Endodermal cell (in vitro differentiated cells): Measurements from ENCODE around the gene LRRC18. TPM values are rescaled to one million over a fixed set of nuclear protein-coding genes. Genes with fewer than 3 reads are reported as not detected.

Experiments used
- DNase-seq: peaks from one replicate; pipeline ENCODE4 v3.0.0-alpha.2; 2017
- H3K27ac ChIP-seq: 2 replicates; pipeline ENCODE4 v1.5.1; 2013; ENCODE audit warnings: mild to moderate bottlenecking, low read depth, low read length, moderate library complexity
- H3K27me3 ChIP-seq: 2 replicates; pipeline ENCODE4 v1.6.1; 2013; ENCODE audit warnings: mild to moderate bottlenecking, low read length, moderate library complexity; ENCODE audit not compliant: insufficient read depth, control insufficient read depth, poor library complexity, severe bottlenecking
- H3K36me3 ChIP-seq: 2 replicates; pipeline ENCODE4 v1.7.0; 2013; ENCODE audit warnings: mild to moderate bottlenecking, low read length, moderate library complexity; ENCODE audit not compliant: control insufficient read depth, insufficient read depth
- H3K4me1 ChIP-seq: one replicate; pipeline ENCODE4 v1.7.0; 2013; ENCODE audit warnings: low read length; ENCODE audit not compliant: control insufficient read depth, insufficient read depth
- H3K4me3 ChIP-seq: 2 replicates; pipeline ENCODE4 v1.5.1; 2013; ENCODE audit warnings: mild to moderate bottlenecking, low read length, moderate library complexity
- H3K9ac ChIP-seq: 2 replicates; pipeline ENCODE4 v1.6.1; 2013; ENCODE audit warnings: mild to moderate bottlenecking, low read length, moderate library complexity; ENCODE audit not compliant: poor library complexity, severe bottlenecking; ENCODE audit errors: extremely low read depth
- H3K9me3 ChIP-seq: 2 replicates; pipeline ENCODE4 v1.6.1; 2013; ENCODE audit warnings: mild to moderate bottlenecking, low read length, moderate library complexity; ENCODE audit not compliant: control insufficient read depth
- H3K27ac Mint-ChIP-seq: 2 replicates; pipeline ENCODE4 v1.8.0; 2020; ENCODE audit warnings: mixed read lengths
- H3K27me3 Mint-ChIP-seq: 2 replicates; pipeline ENCODE4 v1.8.0; 2021; ENCODE audit warnings: mild to moderate bottlenecking, mixed read lengths; ENCODE audit not compliant: insufficient read depth
- H3K36me3 Mint-ChIP-seq: 2 replicates; pipeline ENCODE4 v1.8.0; 2020; ENCODE audit warnings: low read depth, mixed read lengths
- H3K4me1 Mint-ChIP-seq: 2 replicates; pipeline ENCODE4 v1.8.0; 2020; ENCODE audit warnings: mixed read lengths
- H3K4me3 Mint-ChIP-seq: 2 replicates; pipeline ENCODE4 v1.8.0; 2020; ENCODE audit warnings: mild to moderate bottlenecking, moderate library complexity, mixed read lengths
- H3K9me3 Mint-ChIP-seq: 2 replicates; pipeline ENCODE4 v1.8.0; 2020; ENCODE audit warnings: mild to moderate bottlenecking, mixed read lengths
- whole genome bisulfite sequencing, 2 experiments: methylation state at CpG; one replicate each; pipeline versions ENCODE4 v1.1.5 to v1.1.7; 2013; ENCODE audit warnings: missing lambda C conversion rate in 2 of 2, mixed read lengths in 1 of 2; ENCODE audit not compliant: insufficient coverage in 1 of 2, insufficient read length in 1 of 2; 5-methylcytosine and 5-hydroxymethylcytosine counted together
- total RNA-seq, 2 donors: library from RNA; stranded (reverse); fragmentation: NEBNext Ultra II Directional in 1 of 2; extraction: Animal tissue kit (Norgen Biotek cat#: 25700) in 1 of 2; gene quantifications; 2 replicates in 1 of 2; 3 replicates in 1 of 2; pipeline ENCODE4 v1.2.1, GENCODE V29; 2021
- TF ChIP-seq, protein P1 (sequence below): fragments of 200-600 bp; sonication (generic); conservative IDR thresholded peaks from 2 replicates; pipeline ENCODE4 v1.5.0; 2021; ENCODE audit warnings: antibody characterized with exemption, mild to moderate bottlenecking

The LRRC18 gene
- total RNA-seq, 2 donors from 2014 or later, result not detected

DNA sequence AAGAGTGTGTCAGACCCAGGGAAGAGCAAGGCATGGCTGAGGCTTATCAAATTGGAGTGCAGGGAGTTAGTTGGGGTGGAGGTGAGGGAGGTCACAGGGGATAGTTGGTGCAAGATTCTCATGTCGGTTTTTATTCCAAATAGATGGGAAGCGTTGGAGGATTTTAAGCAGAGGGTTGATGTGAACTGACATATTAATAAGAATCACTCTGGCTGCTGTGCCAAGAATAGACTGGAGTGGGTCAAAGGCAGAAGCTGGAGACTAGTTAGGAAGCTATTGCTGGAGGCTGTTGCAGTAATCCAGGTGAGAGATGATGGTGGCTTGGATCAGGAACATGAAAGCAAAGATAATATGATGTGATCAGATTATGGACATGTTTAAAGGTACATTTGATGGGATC is 36.5 kb downstream of the LRRC18 start:
- Histone ChIP-seq H3K4me1 (no peaks in the 10 kb centered on the region), H3K27ac (no peak overlapping the region), H3K9me3 (no peaks in the 10 kb centered on the region), H3K9ac (no peak overlapping the region), H3K4me3 (no peak overlapping the region), H3K27me3 (no peaks in the 10 kb centered on the region), H3K36me3 (no peaks in the 10 kb centered on the region)
- Mint-ChIP-seq H3K9me3 (no peaks in the 10 kb centered on the region), H3K27ac (no peak overlapping the region), H3K4me1 (peaks cover 3% of the 10 kb centered on the region), H3K4me3 (no peak overlapping the region), H3K36me3 (no peaks in the 10 kb centered on the region), H3K27me3 (peaks cover 4% of the 10 kb centered on the region)
- TF ChIP-seq, protein P1, sequence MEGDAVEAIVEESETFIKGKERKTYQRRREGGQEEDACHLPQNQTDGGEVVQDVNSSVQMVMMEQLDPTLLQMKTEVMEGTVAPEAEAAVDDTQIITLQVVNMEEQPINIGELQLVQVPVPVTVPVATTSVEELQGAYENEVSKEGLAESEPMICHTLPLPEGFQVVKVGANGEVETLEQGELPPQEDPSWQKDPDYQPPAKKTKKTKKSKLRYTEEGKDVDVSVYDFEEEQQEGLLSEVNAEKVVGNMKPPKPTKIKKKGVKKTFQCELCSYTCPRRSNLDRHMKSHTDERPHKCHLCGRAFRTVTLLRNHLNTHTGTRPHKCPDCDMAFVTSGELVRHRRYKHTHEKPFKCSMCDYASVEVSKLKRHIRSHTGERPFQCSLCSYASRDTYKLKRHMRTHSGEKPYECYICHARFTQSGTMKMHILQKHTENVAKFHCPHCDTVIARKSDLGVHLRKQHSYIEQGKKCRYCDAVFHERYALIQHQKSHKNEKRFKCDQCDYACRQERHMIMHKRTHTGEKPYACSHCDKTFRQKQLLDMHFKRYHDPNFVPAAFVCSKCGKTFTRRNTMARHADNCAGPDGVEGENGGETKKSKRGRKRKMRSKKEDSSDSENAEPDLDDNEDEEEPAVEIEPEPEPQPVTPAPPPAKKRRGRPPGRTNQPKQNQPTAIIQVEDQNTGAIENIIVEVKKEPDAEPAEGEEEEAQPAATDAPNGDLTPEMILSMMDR, result no peak
- WGBS, 2 experiments, result 85 to 100% methylated on average over 2 of the region's 2 CpGs
- no peak for DNase-seq

- no peak overlapping the region for H3K4me3 ChIP-seq
- H3K9me3 ChIP-seq, result no peaks in the 10 kb centered on the region
- Mint-ChIP-seq H3K9me3 (no peaks in the 10 kb centered on the region), H3K27ac (no peak overlapping the region), H3K4me1 (no peaks in the 10 kb centered on the region), H3K36me3 (no peaks in the 10 kb centered on the region), H3K4me3 (no peak overlapping the region), H3K27me3 (peaks cover 4% of the 10 kb centered on the region)
- H3K36me3 ChIP-seq, result no peaks in the 10 kb centered on the region
- TF ChIP-seq, protein P1, result peak; percentile 14
- 84 to 100% methylated on average over 5 to 7 of the region's 7 CpGs for WGBS, 2 experiments
- no peaks in the 10 kb centered on the region for H3K27me3 ChIP-seq
- no peak overlapping the region for H3K27ac ChIP-seq
- no peak overlapping the region for H3K9ac ChIP-seq
- peak; percentile 38 for DNase-seq
- H3K4me1 ChIP-seq, result no peaks in the 10 kb centered on the region
Measured at GRCh38 chr10:48902096-48902495, 37.5 kb downstream of the LRRC18 start.

DNA sequence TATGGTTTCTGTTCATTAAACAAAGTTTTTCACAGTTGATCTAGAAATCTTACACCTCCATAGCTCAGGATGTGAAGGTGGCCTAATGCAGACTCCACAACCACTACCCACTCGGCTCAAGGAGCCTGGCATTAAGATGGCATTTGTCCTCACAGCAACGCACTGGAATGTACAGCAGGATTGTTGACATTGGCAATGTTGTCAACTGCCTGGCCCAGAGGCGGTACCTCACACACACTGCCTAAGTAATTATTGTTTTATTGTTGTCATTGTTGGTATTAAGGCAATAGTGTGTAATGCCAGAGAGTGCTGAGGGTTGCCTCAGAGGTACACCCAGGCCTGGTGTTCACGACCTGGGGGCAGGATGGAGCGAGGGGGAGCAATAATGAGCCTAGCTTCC is 38.3 kb downstream of the LRRC18 start:
- Histone ChIP-seq H3K27ac (no peak overlapping the region), H3K36me3 (no peaks in the 10 kb centered on the region), H3K4me3 (no peak overlapping the region), H3K27me3 (no peaks in the 10 kb centered on the region), H3K9me3 (no peaks in the 10 kb centered on the region), H3K4me1 (no peaks in the 10 kb centered on the region), H3K9ac (no peak overlapping the region)
- TF ChIP-seq, protein P1, result no peak
- H3K9me3 Mint-ChIP-seq, result no peaks in the 10 kb centered on the region
- no peak overlapping the region for H3K27ac Mint-ChIP-seq
- H3K4me1 Mint-ChIP-seq, result no peaks in the 10 kb centered on the region
- H3K4me3 Mint-ChIP-seq, result no peak overlapping the region
- H3K27me3 Mint-ChIP-seq, result peaks cover 6% of the 10 kb centered on the region
- 92 to 100% methylated on average over 1 to 5 of the region's 5 CpGs for WGBS, 2 experiments
- H3K36me3 Mint-ChIP-seq, result no peaks in the 10 kb centered on the region
- no peak for DNase-seq
